Measurements from ENCODE around the gene PRKCI.

DNA sequence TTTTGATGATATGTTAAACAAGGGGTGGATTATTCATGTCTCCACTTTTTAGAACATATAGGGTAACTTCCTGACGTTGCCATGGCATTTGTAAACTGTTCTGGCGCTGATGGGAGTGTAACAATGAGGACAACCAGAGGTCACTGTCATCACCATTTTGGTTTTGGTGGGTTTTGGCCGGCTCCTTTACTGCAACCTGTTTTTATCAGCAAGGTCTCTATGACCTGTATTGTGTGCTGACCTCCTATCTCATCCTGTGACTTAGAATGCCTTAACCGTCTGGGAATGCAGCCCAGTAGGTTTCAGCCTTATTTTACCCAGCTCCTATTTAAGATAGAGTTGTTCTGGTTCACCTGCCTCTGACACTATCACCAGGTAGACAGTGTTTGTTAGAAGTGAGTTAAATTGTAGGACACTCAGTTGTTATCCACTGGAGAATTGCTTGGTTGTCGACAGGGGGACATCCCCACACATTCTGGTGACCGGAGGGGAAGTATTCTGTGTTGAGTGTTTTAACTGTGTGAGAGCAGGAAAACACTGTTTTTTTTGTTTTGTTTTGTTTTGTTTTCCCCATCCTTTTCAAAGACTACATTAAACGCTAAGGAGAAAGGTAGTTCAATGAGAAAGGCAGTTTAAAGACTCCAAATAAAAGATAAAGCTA lies 98.4 kb downstream of the PRKCI start:
- TF ChIP-seq SUZ12 (IDR thresholded peaks at IDR 0.05; ENCODE audit: extremely low read depth, insufficient read depth, insufficient read length): no peak
- no peak for TF ChIP-seq ZNF274 (IDR thresholded peaks at IDR 0.05; ENCODE audit: low read depth, low read length)
- TF ChIP-seq YY1 (IDR thresholded peaks at IDR 0.05; ENCODE audit: insufficient read depth, insufficient read length): no peak

All from NT2/D1 (cell line).